CD4-positive, alpha-beta T cell treated with Interleukin-21 for 1 hour (primary cell): ENCODE results near the gene ATP6V1B1.

ENCODE experiments used
- DNase-seq: peaks from one replicate; pipeline ENCODE4 v3.0.0-alpha.2; 2020

ATP6V1B1 gene

DNA sequence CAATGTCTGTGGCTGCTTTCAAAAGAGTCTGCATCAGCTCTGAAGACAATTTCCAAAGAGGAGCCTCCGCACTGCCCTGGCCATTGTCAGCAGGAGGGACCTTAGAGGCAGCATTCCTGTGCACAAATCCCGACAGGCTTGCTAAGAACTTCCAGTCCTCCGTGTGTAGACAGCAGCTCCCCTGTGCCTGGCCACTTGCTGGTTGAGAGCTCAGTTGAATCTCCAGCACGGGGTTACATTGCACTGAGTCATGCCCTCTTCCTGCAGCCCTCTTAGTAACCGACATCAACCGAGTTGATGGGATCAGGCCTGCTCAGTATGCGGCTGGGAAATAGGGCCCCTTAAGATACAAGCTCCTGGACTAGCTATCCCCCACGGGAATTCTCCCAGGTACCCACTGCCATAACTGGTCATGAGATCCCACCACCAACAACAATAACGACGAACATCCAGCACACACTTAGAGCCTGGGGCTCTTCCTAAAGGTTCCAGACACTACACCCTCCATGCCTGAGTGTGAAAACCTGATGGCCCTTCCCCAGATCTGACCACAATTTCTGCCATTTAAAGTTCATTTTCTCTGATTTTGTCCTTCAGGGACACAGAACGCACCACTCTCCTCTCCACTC lies 12.0 kb downstream of the ATP6V1B1 start:
- DNase-seq: no peak

- DNase-seq: peak; percentile 78
These were observed 12.8 kb downstream of the ATP6V1B1 start for GRCh38 chr2:70948337-70949003.

DNA sequence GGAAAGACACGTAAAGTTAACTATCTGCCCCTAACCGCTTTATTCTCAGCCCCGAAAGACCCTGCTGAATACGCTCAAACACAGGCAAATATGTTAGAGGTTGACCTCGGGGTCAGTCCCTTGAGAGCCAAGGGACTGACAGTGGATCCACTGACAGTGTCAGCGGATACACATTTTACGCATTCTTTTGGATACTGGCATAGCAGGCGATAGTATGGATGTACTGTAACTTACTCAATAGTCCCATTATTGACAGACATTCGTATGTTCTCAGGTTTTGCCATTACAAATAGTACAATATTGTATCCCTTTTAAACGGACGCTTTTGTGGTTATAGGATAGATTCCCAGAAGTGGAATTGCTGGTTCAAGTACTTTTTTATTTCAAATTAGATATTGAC lies 13.4 kb downstream of the ATP6V1B1 start:
- DNase-seq: no peak

GRCh38 chr2:70954886-70955285 lies 19.2 kb downstream of the ATP6V1B1 start:
- DNase-seq: no peak

DNA sequence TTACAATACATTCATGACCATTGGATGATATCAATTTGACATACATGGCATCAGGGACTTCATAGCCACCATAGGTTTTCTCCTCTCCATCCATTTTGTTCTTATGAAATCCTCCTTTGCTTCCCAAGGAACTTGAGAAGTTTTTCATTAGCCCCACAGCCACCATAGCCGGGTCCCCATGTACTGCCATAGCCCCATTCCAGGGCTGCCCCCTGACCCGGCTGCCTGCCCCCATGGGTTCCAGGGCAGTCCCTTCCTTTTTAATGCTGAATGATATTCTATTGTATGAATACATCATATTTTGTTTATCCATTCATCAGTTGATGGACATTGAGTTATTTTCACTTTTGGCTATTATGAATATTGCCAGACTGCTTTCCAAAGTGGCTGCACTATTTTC lies 20.4 kb downstream of the ATP6V1B1 start:
- DNase-seq: no peak

GRCh38 chr2:70957798-70958197 lies 22.1 kb downstream of the ATP6V1B1 start:
- no peak for DNase-seq

DNA sequence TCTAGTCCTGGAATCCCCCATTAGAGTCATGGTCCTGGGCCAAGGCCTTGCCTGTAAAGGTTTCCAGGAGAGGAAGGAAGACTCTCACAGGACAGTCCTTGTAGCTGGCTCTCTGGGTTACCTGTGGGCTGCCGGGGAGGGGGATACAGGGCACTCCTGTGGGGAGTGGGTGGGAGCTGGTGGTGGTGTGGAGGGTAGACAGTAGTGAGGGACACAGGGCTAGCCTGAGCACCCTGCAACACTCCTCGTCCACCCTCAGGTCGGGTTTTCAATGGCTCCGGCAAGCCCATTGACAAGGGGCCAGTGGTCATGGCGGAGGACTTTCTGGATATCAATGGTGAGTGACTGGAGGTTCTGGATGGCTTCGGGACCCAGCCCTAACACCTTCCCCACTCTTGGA lies 23.1 kb downstream of the ATP6V1B1 start:
- DNase-seq: no peak

DNA sequence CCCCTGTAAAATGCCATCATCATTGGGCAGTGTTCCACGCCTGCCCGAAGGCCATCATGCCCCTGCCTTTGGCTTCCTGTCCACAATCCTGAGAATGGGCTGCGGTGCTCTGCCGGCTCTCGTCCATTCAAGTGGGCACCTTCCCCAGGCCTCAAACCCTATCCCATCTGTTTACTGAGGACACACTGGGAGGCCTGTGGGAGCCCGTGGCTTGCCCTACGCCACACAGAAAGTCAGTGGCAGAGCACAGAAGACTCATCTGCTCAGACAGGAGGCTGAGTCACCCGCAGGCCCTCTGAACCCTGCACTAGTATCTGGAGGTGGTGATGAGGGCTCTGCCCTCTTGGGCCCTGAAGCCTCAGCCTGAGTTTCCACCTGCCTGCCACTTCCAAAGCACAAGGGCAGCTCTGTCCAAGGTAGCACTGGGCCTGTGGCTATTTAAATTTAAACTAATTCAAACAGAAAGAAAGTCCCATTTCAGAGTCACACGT lies 23.6 kb downstream of the ATP6V1B1 start:
- no peak for DNase-seq

- DNase-seq: no peak
These were observed 24.4 kb downstream of the ATP6V1B1 start for GRCh38 chr2:70959851-70960832.

GRCh38 chr2:70960833-70961647 lies 25.3 kb downstream of the ATP6V1B1 start:
- no peak for DNase-seq

DNA sequence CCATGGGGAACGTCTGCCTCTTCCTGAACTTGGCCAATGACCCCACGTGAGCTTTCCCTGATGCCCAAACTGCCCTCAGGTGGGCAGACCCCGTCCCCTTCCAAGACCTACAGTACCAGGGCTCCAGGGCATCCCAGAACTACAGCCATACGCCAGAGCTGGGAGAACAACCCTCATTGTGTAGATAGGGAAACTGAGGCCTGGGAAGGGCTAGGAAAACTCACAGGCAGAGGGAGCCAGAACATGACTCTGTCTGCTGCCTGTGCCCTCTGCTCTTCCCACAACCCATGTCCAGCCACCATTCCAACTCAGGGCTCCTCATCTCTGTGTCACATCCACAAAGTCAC lies 25.9 kb downstream of the ATP6V1B1 start:
- no peak for DNase-seq

DNA sequence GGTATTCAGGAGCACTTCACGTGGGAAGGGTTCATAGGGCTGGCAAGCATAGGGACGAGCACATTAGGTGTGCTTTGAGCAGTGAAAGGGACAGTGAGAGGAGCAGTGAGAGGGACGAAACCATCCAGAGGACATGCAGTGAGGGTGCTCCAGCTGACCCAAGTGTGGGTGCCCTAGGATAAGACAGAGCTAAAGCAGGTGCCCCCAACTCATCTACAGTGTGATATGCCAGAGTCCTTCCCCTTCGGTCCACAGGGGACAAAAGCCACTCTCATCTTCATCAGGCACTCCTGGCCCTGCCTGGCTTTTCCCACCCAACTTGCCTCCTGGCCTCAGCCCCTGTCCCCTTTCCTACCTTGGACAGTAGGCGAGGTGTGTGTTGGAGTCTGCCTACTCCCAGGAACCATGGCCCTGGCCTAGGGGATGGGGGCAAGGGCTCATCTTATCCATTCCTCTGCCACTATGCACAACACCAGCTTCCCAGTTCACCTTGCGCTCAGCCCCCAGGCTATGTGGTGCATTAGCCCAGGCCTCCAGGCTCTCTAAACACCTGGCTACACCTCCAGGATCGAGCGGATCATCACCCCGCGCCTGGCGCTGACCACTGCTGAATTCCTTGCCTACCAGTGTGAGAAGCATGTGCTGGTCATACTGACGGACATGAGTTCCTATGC lies 26.6 kb downstream of the ATP6V1B1 start:
- DNase-seq: no peak

- DNase-seq: no peak
These were observed 27.5 kb downstream of the ATP6V1B1 start for GRCh38 chr2:70962885-70963878.

DNA sequence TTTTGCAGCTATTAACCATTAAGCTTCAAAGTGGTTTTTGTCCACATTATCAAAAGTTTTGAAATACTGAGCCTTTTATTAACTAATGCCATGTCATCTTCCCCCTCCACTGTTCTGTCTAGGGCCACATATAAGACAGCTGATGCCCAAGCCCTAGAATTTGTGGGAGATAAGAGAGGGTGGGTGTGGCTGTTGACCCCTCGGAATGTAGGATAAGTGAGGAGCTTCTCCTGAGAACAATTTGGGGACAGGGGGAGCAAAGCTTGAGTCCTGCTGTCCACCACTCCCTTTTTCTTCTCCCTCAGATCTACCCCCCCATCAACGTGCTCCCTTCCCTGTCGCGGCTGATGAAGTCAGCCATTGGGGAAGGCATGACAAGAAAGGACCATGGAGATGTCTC lies 28.4 kb downstream of the ATP6V1B1 start:
- DNase-seq: no peak

GRCh38 chr2:70964596-70965386 lies 29.1 kb downstream of the ATP6V1B1 start:
- DNase-seq: peak; percentile 83

GRCh38 chr2:70965506-70965905 lies 29.8 kb downstream of the ATP6V1B1 start:
- no peak for DNase-seq

DNA sequence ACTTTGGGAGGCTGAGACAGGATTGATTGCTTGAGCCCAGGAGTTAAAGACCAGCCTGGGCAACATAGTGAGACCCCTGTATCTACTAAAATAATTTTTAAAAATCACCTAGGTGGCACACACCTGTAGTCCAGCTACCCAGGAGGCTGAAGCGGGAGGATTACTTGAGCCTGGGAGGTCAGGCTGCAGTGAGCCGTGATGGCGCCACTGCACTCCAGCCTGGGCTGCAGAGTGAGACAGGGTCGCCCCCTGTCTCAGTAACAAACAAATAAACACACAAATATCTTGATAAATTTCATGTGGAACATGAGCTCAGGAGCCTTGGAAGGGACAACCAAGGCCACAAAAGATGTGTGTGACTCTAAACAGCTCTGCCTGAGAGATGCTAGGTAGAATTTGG lies 31.0 kb downstream of the ATP6V1B1 start:
- DNase-seq: no peak

GRCh38 chr2:70967189-70967588 lies 31.5 kb downstream of the ATP6V1B1 start:
- DNase-seq: no peak

DNA sequence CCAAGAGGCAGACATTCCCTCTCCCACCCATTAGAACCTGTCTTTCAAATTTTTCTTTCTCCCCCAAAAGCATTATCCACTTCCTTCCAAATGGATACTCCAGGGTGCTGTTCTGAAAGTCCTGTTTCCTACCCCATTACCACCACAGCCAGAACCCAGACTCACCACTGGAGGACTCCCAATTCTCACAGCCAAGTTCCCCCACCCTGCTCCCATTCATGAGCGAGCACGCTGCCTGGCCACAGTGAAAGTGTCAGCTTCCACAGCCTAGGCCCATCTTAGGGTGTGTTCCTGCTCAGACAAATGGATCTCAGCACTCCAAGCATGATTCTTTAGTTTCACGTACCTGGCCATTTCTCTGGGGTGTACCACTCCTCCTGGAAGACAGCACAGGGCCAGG lies 38.9 kb downstream of the ATP6V1B1 start:
- no peak for DNase-seq

- DNase-seq: no peak
These were observed 39.5 kb downstream of the ATP6V1B1 start for GRCh38 chr2:70975237-70975636.
